CD14-positive monocyte (primary cell): ENCODE measurements around the gene SLCO2A1. TPM values are rescaled to one million over a fixed set of nuclear protein-coding genes. Genes with fewer than 3 reads are reported as not detected.

Experiments
- DNase-seq, 3 donors: peaks; one replicate each; pipeline ENCODE4 v3.0.0-alpha.2; 2011 to 2022
- H2AFZ ChIP-seq: 2 replicates; pipeline ENCODE4 v1.6.0; 2012; ENCODE audit warnings: mild to moderate bottlenecking, low read depth, low read length, inconsistent platforms; ENCODE audit not compliant: insufficient read depth, poor library complexity, severe bottlenecking
- H3K27ac ChIP-seq, 2 donors: 1 replicate in 1 of 2; 2 replicates in 1 of 2; pipeline ENCODE4 v1.5.1; 2012 to 2013; ENCODE audit warnings: low read length in 2 of 2, control low read depth in 1 of 2, inconsistent platforms in 1 of 2, low read depth in 1 of 2, mild to moderate bottlenecking in 1 of 2
- H3K27me3 ChIP-seq, 2 donors: one replicate each; pipeline versions ENCODE4 v1.6.0 to v1.6.1; 2011 to 2013; ENCODE audit warnings: low read length in 2 of 2; ENCODE audit not compliant: control insufficient read depth in 2 of 2, insufficient read depth in 2 of 2
- H3K36me3 ChIP-seq, 2 donors: replicated peaks in 1 of 2; 1 replicate in 1 of 2; 2 replicates in 1 of 2; pipeline versions ENCODE4 v1.5.1 to v1.6.1; 2012 to 2013; ENCODE audit warnings: low read length in 2 of 2, control low read depth in 1 of 2, inconsistent platforms in 1 of 2, mild to moderate bottlenecking in 1 of 2; ENCODE audit not compliant: insufficient read depth in 2 of 2, control insufficient read depth in 1 of 2
- H3K4me1 ChIP-seq, 2 donors: 1 replicate in 1 of 2; 2 replicates in 1 of 2; pipeline versions ENCODE4 v1.5.1 to v1.6.1; 2012 to 2013; ENCODE audit warnings: low read length in 2 of 2, control low read depth in 1 of 2, inconsistent platforms in 1 of 2, mild to moderate bottlenecking in 1 of 2, moderate library complexity in 1 of 2; ENCODE audit not compliant: insufficient read depth in 2 of 2, control insufficient read depth in 1 of 2
- H3K4me2 ChIP-seq: replicated peaks from 2 replicates; pipeline ENCODE3; 2012; ENCODE audit warnings: low read length, moderate library complexity, mild to moderate bottlenecking; ENCODE audit not compliant: poor library complexity, severe bottlenecking; ENCODE audit errors: extremely low read depth
- H3K4me3 ChIP-seq, 3 experiments: fragments of 200-600 bp in 1 of 3; sonication (generic) in 1 of 3; replicated peaks in 1 of 3; 1 replicate in 2 of 3; 2 replicates in 1 of 3; pipeline ENCODE4 v1.5.1; 2011 to 2013; ENCODE audit warnings: low read length in 3 of 3, mild to moderate bottlenecking in 3 of 3, control low read depth in 2 of 3, low read depth in 2 of 3, inconsistent platforms in 1 of 3, moderate library complexity in 1 of 3
- H3K79me2 ChIP-seq: 2 replicates; pipeline ENCODE4 v1.6.0; 2012; ENCODE audit warnings: mild to moderate bottlenecking, control low read depth, inconsistent platforms, low read length, moderate library complexity; ENCODE audit not compliant: insufficient read depth
- H3K9ac ChIP-seq: 2 replicates; pipeline ENCODE4 v1.6.0; 2017; ENCODE audit warnings: low read length, mild to moderate bottlenecking; ENCODE audit not compliant: insufficient read depth, poor library complexity, severe bottlenecking
- H3K9me3 ChIP-seq, 2 donors: replicated peaks in 1 of 2; 1 replicate in 1 of 2; 2 replicates in 1 of 2; pipeline versions ENCODE4 v1.5.1 to v1.6.1; 2012 to 2013; ENCODE audit warnings: low read length in 2 of 2, control low read depth in 1 of 2; ENCODE audit not compliant: control insufficient read depth in 1 of 2, insufficient read depth in 1 of 2
- H4K20me1 ChIP-seq: 2 replicates; pipeline ENCODE4 v1.6.0; 2012; ENCODE audit warnings: mild to moderate bottlenecking, low read length, control low read depth, moderate library complexity; ENCODE audit not compliant: insufficient read depth
- H3K27ac Mint-ChIP-seq, 7 donors: one replicate each; pipeline ENCODE4 v1.8.0; 2020; ENCODE audit warnings: mild to moderate bottlenecking in 7 of 7, mixed read lengths in 7 of 7, moderate library complexity in 6 of 7, inconsistent platforms in 2 of 7
- H3K27me3 Mint-ChIP-seq, 3 donors: one replicate each; pipeline ENCODE4 v1.8.0; 2021 to 2022; ENCODE audit warnings: low read depth in 3 of 3, mild to moderate bottlenecking in 3 of 3, mixed read lengths in 3 of 3, moderate library complexity in 3 of 3, inconsistent platforms in 1 of 3
- H3K36me3 Mint-ChIP-seq, 2 donors: one replicate each; pipeline ENCODE4 v1.8.0; 2020; ENCODE audit warnings: mixed read lengths in 2 of 2, inconsistent platforms in 1 of 2, mild to moderate bottlenecking in 1 of 2
- H3K4me1 Mint-ChIP-seq: one replicate; pipeline ENCODE4 v1.8.0; 2020; ENCODE audit warnings: mild to moderate bottlenecking, mixed read lengths
- H3K4me3 Mint-ChIP-seq, 2 donors: one replicate each; pipeline ENCODE4 v1.8.0; 2020; ENCODE audit warnings: mild to moderate bottlenecking in 2 of 2, mixed read lengths in 2 of 2, moderate library complexity in 1 of 2
- H3K9me3 Mint-ChIP-seq, 7 donors: one replicate each; pipeline ENCODE4 v1.8.0; 2020 to 2022; ENCODE audit warnings: mixed read lengths in 7 of 7, mild to moderate bottlenecking in 6 of 7, moderate library complexity in 6 of 7, inconsistent platforms in 2 of 7
- WGBS: methylation state at CpG from one replicate; pipeline ENCODE4 v1.1.5; 2013; ENCODE audit warnings: missing lambda C conversion rate; ENCODE audit not compliant: insufficient coverage; 5-methylcytosine and 5-hydroxymethylcytosine counted together
- intact Hi-C, 2 donors: fragments of 100-400 bp; cut with micrococcal nuclease; formaldehyde crosslinking; loops; one replicate each; pipeline versions ENCODE4 v1.15.0 to v1.15.1; 2023
- polyA plus RNA-seq, 3 donors: library from polyadenylated mRNA; depleted of rRNA in 1 of 3; unstranded in 2 of 3; stranded (reverse) in 1 of 3; fragments of 300-500 nt in 2 of 3; fragments of >200 nt in 1 of 3; fragmentation: Illumina TruSeq in 2 of 3; gene quantifications; 1 replicate in 2 of 3; 2 replicates in 1 of 3; pipeline ENCODE4 v1.2.3, GENCODE V29; 2012 to 2021
- TF ChIP-seq, protein P1 (sequence below): fragments of 200-600 bp; IDR thresholded peaks from one replicate; pipeline ENCODE4 v1.8.0; 2022; ENCODE audit warnings: antibody characterized with exemption, mild to moderate bottlenecking

Gene SLCO2A1
- polyA plus RNA-seq, 3 donors = 0.12 TPM; not detected in 2

GRCh38 chr3:134056464-134056891 lies 26.8 kb upstream of the SLCO2A1 start:
- Histone ChIP-seq H3K27ac (no peak overlapping the region), H3K79me2 (no peaks in the 10 kb centered on the region), H3K4me2 (no peak overlapping the region), H3K4me1 (no peaks in the 10 kb centered on the region), H3K9ac (no peak overlapping the region), H4K20me1 (no peaks in the 10 kb centered on the region), H3K9me3 (peaks cover 0 to 17% of the 10 kb centered on the region in 2 donors), H3K36me3 (no peaks in the 10 kb centered on the region), H3K4me3 (no peak overlapping the region), H2AFZ (no peak overlapping the region), H3K27me3 (no peaks in the 10 kb centered on the region)
- no peak for DNase-seq
- Mint-ChIP-seq H3K27ac (no peak overlapping the region), H3K27me3 (peaks cover 0 to 3% (median 2%) of the 10 kb centered on the region in 3 donors), H3K9me3 (peaks cover under 1 to 9% (median 6%) of the 10 kb centered on the region in 7 donors), H3K36me3 (no peaks in the 10 kb centered on the region), H3K4me3 (no peak overlapping the region), H3K4me1 (no peaks in the 10 kb centered on the region)
- TF ChIP-seq, protein P1, sequence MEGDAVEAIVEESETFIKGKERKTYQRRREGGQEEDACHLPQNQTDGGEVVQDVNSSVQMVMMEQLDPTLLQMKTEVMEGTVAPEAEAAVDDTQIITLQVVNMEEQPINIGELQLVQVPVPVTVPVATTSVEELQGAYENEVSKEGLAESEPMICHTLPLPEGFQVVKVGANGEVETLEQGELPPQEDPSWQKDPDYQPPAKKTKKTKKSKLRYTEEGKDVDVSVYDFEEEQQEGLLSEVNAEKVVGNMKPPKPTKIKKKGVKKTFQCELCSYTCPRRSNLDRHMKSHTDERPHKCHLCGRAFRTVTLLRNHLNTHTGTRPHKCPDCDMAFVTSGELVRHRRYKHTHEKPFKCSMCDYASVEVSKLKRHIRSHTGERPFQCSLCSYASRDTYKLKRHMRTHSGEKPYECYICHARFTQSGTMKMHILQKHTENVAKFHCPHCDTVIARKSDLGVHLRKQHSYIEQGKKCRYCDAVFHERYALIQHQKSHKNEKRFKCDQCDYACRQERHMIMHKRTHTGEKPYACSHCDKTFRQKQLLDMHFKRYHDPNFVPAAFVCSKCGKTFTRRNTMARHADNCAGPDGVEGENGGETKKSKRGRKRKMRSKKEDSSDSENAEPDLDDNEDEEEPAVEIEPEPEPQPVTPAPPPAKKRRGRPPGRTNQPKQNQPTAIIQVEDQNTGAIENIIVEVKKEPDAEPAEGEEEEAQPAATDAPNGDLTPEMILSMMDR = no peak
- intact Hi-C loops = no loop called here
- WGBS = 89% methylated on average over 7 of the region's 7 CpGs

GRCh38 chr3:134055661-134056060 lies 25.9 kb upstream of the SLCO2A1 start:
- H3K9ac ChIP-seq = no peak overlapping the region
- H3K4me1 ChIP-seq = no peaks in the 10 kb centered on the region
- no peak overlapping the region for H3K27ac Mint-ChIP-seq
- no peak for DNase-seq
- no peak overlapping the region for H3K27ac ChIP-seq
- H3K36me3 ChIP-seq = no peaks in the 10 kb centered on the region
- H3K79me2 ChIP-seq = no peaks in the 10 kb centered on the region
- no peak overlapping the region for H3K4me3 ChIP-seq
- 100% methylated on average over 1 of the region's 7 CpGs for WGBS
- no peak overlapping the region for H2AFZ ChIP-seq
- H3K9me3 ChIP-seq = peaks cover 0 to 21% of the 10 kb centered on the region in 2 donors
- no peaks in the 10 kb centered on the region for H3K4me1 Mint-ChIP-seq
- peaks cover 2 to 12% (median 8%) of the 10 kb centered on the region in 7 donors for H3K9me3 Mint-ChIP-seq
- peaks cover 0 to 2% (median 1%) of the 10 kb centered on the region in 3 donors for H3K27me3 Mint-ChIP-seq
- no peaks in the 10 kb centered on the region for H3K36me3 Mint-ChIP-seq
- H3K4me2 ChIP-seq = no peak overlapping the region
- intact Hi-C loops = no loop called here
- H3K4me3 Mint-ChIP-seq = no peak overlapping the region
- no peaks in the 10 kb centered on the region for H3K27me3 ChIP-seq
- no peaks in the 10 kb centered on the region for H4K20me1 ChIP-seq
- TF ChIP-seq, protein P1 = no peak
